HL-60/S4 (cell line): ENCODE data around the gene FKBP1B.
"Not testable (repeated sequence)": the region's sequence is repeated elsewhere in the genome, so short reads cannot be mapped to it uniquely, and the experiment has no call there.

Experiments used
- in situ Hi-C: fragments of 300-500 bp; cut with MboI; formaldehyde crosslinking; loops from 2 replicates; pipeline ENCODE4 v1.14.3; 2022; ENCODE audit warnings: low sequenced_read_pairs

The FKBP1B gene

DNA sequence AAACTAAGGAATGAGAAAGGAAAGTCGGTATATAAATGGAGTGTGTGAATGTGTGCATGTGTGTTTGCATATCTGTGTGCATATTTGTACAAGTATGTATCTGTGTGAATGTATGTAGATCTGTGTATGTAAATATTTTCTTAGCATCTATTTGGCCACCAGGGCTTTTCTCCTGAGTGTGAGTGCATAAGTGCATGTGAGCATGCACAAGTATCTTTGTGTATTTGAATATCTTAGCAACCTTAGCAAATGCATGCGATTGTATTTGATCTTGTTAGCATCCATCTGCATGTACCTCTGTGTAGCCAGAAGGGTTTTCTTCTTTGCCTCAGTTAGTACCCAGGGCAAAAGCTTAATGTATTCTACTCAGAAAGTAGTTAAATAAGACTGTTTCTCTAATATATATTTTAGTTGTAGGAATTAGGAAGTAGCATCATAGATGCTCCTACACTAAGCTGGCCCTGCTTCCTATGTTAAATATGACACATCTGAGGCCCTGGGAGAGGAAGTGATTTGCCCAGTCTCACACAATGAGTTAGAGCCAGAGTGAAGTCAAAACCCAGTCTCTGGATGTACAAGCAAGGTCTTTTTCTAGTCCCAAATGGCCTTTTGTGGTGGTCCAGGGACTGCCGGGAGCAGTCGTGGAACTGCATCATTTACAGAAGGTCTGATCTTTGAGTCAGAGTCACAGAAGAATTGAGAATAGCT is 9.2 kb downstream of the FKBP1B start:
- in situ Hi-C loops = no loop called here

DNA sequence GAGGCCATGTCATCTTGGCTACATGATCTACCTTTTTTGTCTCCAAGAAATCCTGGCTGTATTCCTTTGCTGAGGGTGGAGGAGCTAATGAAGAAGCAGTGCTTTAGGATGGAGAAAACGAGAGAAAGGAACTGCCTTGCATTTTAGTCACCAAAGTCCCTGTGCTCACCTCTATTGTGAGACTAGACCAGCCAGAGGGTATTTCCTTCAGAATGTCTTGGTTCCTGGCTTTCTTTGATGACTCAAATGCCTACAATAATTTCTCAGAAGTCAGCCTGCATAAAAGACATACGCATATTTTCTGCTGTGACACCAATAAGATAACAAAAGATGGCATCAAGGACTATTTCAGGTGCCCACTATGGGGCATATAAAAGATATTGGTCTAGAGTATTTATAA is 15.8 kb downstream of the FKBP1B start:
- in situ Hi-C loops = no loop called here

DNA sequence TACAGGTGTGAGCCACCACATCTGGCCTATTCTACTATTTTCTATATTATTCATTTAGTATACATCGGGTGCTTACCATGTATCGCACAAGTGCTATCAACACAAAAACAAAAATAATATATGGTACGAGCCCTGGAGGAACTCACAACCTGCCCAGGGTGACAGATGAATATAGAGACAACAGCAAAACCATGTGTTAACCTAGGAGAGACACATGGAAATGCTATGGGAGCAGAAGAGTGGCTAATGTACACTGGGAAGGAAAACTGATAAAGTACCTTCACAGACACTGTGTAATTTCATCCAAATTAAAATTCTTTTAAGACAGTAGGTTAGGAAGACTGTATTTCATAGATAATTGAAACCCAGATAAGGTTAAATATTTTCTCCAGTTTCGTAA is 22.7 kb downstream of the FKBP1B start:
- in situ Hi-C loops = no loop called here

DNA sequence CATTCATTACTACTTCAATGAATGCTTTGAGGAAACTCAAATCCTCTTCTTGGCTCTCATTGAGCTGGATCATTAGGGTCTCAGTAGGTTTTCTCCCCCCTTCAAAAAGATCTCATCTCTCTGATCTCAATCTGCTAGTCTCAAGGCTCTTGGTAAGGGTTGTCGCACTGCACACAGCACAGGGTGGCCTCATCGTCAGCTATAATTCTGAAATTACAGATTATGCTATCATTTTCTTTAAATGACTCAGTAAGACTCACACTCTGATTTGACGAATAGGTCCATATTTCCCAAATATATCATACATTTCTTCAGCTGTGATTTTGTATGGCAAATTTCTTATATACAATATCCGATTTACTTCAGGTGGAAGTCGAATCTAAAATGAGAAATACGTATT is 24.3 kb downstream of the FKBP1B start:
- in situ Hi-C loops = no loop called here

DNA sequence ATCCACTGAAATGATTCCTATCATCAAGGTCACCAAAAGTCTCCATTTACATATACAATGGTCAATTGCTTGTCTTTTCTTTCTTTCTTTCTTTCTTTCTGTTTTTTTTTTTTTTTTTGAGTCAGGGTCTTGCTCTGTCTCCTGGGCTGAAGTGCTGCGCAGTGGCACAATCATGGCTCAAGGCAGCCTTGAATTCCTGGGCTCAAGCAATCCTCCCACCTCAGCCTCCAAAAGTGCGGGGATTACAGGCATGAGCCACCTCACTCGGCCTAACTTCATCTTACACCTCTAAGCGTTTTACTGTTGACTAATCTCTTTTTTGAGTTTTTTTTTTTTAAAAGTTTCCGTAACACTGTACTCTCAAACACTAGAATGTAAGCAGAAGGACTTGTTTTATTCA is 25.7 kb downstream of the FKBP1B start:
- in situ Hi-C loops = no loop called here

DNA sequence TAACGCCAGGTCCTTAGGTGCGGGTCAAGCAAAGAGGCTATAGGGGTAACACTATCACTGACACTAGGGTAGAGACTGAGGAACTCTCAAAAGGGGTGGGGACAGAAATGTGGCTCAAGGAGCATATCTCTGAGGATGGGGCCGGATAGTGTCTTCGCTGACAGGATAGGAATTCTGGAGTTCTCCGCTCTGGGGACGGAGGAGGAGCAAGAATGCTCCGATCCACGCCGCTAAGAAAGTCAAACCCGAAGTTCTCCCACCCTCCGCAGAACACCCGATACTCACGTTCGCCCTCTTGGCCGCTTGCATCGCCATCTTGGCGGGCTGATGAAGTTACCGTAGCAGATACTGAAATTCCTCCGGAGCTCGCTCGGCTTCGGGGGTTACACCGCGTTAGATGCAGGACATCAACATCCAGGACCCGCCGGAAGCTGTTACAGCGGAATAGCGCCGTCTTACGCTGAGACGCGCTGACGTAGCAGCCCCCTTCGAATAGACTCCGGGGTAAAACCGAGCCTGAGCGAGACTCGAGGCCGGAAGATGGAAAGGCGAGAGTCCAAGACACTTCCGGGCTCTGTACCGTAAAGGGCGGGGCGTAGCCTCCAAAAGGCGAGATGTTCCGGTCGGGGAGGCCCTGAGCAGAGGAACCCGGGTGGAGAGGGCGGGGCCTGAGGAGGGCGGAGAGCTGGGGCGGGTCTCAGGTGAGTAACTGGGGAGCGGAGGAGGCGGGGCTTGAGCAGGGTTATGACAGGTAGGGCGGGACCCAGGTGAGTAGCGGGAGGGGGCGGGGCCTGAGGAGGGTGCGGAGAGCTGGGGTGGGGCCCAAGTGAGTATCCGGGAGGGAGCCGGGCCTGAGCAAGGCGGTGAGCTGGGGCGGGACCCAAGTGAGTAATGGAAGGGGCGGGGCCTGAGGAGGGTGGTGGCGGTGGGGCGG is 26.6 kb downstream of the FKBP1B start, which contains the start of gene SF3B6:
SF3B6 (minus strand) TSS at position 412 of the 934 bp plus-strand sequence; CDS start at position 315, 97 bp downstream.
- in situ Hi-C loops = no loop called here

DNA sequence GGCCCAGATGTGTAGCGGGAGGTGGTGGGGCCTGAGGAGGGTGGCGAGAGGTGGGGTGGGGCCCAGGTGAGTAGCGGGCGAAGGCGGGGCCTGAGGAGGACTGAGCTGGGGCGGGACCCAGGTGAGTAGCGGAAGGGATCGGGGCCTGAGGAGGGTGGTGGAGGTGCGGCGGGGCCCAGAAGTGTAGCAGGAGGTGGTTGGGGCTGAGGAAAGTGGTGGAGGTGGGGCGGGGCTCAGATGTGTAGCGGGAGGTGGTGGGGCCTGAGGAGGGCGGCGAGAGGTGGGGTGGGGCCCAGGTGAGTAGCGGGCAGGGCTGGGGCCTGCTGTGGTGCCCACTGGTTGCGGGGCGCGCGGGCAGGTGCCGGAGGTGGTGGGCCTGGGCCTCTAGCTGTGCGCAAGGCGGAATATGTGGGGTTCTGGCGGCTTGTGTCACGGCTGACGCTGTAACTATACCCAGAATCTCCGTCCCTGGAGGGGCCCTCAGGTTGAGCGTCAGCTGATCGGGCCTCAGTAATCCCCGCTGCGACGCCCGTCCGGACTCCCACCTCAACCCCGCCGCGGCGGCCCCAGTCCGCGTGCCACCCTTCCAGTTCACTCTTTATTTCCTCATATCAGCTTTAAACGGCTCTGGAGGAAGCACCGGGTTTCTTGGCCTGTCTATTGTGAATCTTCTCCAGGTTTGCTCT is 27.5 kb downstream of the FKBP1B start:
- in situ Hi-C loops = no loop called here

DNA sequence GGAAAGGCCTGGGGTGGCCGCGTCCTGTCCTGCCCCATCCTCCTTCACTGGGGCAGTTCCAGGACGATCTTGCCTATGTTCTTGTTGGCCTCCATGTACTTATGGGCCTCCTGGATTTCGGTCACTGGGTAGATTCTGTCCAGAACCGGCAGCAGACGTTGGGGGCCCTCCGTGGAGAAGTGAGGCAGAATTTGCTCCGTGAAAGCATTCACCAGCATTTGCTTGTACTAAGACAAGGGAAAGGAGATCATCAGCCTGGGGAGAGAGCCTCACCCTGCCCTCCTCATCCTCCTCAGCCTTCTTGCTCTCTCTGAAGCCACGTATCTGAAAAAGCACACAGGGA is 28.0 kb downstream of the FKBP1B start:
- in situ Hi-C loops = no loop called here

DNA sequence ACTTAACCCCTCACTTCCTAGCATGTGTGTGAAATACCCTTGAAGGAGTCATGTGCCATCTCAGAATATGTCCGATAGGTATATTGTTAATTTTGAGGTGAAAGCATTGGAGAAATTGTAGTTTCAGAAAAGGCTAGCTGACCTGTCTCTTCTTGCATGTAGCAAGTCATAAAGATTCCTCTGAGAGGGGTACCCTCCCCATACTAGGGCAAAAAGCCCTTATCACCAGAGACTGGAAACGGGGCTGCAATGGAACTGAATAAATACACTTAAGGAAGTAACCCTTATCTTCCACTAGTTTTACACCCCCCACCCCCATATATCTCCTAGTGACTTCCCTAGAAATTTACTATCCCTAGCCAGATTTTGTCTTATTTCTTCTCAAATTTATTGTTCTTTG is 28.3 kb downstream of the FKBP1B start:
- in situ Hi-C loops = no loop called here

DNA sequence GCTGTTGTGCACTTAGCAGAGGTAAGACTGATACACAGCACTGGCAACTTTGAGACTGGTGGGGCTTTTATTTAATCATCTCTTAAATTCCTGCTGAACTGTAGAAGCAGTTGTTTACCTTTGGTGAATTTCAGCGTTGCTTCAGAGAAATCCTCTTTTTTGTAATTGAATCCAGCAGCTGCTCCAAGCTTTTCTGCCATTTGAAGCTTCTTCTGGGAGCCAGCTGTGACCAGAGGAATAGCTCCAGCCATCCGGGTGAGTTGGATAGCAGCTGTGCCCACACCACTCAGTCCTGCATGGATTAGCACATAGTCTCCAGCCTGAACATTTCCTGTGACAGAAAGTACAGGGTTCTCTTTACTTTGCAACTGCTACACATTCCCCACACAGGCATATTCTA is 31.2 kb downstream of the FKBP1B start:
- in situ Hi-C loops = no loop called here

DNA sequence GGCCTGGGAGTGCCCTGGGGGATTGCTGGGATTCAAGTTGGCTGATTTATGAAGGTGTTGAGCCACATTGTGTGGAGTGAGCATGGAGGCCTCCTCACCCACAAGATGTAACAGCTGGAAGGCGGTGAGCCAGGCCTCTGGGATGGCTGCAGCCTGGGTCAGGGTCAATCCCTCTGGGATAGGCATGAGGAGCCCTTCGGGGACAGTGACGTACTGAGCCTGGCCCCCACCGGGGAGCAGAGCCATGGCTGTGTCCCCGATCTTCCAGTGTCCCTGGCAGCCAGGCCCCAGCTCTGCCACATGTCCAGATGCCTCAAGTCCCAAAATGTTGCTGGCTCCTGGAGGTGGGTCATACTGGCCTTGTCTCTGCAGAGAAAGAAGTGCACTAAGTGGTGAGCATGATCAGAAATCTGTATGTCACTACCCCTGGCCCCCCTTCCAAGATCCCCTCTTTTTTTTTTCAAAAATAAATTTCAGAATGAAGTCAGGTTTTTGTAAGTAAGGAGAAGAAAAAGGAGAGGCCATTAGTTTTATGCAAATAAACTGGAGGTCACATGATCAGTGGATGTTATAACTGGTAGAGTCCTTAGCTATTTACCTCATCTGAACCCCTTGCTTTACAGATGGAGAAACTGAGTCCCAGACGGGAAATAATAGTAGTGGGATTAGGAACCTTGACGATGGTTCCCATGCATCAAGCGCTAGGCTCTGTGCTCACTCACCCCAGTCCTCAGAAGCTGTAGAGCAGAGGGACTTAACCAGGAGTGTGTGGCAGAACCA is 33.4 kb downstream of the FKBP1B start:
- in situ Hi-C loops = no loop called here

DNA sequence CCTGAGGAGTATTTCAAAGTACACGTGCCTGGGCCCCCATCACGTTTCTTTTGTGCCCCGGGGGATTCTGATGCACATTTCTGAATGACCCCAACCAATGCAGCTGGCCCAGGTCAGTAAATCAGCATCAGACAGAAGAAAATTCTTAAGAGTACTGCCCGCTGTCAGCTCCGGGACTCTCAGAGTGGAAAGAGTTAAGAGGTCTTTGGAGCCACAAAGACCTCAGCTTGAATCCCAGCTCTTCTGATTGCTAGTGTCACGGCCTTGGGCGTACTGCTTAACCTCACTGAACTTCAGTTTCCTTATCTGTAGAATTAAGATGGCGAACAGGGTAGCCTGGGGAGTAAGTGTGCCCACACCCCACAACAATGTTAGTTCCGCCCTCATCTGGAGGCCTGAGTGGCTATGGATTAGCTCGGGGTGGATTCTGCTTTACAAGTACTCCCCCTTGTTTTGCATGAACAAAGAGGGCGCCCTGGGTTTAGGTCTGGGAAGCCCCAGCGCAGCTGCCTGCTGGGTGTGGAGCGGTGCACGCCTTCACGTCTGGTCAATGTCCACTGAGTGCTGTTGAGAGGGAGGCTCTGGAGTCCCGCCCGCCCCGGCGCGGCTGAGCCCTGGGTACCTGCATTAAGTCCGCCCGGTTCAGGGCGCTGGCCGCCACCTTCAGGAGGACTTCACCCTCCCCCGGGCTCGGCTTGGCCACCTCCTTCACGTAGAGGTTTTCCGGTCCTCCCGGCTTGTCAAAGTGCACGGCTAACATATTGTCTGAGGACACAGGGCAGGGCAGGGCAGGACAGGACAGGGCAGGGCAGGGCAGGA is 34.2 kb downstream of the FKBP1B start:
- in situ Hi-C loops = no loop called here

DNA sequence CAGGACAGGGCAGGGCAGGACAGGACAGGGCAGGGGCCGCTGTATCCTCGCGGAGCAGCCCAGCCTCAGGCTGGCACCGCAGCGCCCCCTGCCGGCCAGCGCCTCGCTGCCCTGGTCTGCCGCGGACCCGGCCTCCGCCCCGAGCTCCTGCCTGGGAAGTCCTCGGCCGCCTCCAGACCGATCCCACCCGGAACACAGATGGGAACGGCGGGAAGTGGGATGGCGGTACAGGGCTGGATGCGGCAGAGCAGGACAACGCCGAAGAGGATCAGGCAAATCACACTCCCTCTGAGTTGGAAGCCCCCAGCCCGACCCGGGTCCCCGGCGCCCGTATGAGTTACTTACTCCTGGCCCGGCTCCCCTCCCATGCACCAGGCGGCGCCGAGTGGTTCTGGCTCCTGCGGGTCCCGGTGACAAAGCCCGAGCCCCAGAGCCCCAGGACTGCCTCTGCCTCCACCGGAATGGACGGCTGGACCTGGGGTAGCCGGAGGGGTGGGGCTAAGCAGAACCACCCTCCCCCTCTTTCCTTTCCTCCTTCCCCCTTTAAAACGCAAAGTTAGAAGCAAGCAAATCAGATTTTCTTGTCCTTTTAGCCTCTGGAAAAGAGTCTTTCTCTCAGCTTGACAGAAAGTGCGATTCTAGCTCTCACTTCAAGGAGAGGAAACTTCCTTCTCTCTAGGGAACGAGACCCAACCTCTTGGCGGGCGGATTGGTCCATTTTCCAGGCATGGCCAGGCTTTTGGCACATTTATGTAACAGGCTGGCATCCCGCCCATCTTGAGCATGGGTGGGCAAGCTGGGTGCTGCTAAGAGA is 35.1 kb downstream of the FKBP1B start, which contains the start of gene TP53I3:
TP53I3 (minus strand) TSS at position 449 of the 814 bp plus-strand sequence. CDS start 508 bp downstream, outside the sequence.
- in situ Hi-C loops = no loop called here

DNA sequence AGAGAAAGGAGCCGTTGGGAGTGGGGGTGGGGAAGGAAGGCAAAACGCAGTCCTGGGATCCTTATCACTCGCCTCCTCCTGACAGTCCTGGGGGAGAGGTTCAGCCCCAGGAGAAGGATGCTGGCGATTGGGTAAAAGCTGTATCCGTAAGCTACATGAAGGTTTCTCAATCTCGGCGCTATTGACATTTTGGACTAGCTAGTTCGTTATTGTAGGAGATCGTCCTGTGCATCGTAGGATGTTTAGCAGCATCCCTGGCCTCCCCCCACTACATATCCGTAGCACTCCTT is 35.6 kb downstream of the FKBP1B start:
- in situ Hi-C loops = no loop called here

DNA sequence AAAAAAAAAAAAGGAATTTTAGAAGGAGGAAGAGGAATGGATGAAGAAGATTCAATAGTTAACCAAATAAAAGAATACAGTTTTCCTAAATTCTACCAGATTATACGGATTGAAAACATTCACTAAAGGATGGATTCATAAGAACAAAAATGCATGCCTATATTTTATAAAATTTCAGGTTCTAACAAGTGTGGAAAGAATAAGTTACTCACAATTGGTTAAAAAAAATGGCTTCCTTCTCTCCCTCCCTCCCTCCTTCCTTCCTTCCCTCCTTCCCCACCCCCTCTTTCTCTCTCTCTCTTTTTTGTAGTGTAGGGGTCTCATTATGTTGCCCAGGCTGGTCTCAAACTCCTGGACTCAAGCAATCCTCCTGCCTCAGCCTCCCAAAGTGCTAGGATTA is 36.7 kb downstream of the FKBP1B start:
- in situ Hi-C loops = no loop called here

DNA sequence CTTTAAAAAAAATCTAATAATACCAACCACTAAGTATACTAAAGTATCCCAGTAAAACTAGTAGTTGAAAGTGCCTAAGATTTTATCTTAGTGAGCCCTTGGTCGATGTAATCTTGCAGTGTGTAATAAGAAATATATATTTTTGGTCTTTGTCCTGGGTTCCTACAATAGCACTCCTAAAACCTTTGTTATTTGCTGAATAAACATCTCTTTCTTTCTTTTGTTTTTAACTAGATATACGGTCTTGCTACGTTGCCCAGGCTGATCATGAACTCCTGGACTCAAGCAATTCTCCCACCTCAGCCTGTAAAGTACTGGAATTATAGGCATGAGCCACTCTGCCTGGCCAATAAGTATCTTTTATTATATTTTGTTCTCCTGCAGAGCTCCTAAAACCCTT is 37.5 kb downstream of the FKBP1B start:
- in situ Hi-C loops = no loop called here

DNA sequence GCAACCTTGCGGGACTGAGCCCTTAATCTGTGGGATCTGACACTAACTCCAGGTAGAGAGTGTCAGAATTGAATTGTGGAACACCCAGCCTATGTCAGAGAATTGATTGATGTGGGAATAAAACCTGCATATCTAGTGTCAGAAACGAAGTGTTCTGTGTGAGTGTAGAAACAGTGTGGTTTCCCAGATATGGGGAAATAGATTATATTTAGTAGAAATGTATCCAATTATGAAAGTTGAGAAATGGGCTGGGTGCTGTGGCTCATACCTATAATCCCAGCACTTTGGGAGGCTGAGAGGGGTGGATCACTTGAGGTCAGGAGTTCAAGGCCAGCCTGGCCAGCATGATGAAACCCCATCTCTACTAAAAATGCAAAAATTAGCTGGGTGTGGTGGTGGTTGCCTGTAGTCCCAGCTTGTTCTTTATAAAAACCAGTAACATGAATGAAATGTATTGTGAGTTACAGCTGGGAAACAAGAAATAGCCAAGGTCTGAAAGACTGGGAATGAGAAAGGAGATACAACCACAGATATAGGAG is 39.3 kb downstream of the FKBP1B start:
- in situ Hi-C loops = no loop called here

DNA sequence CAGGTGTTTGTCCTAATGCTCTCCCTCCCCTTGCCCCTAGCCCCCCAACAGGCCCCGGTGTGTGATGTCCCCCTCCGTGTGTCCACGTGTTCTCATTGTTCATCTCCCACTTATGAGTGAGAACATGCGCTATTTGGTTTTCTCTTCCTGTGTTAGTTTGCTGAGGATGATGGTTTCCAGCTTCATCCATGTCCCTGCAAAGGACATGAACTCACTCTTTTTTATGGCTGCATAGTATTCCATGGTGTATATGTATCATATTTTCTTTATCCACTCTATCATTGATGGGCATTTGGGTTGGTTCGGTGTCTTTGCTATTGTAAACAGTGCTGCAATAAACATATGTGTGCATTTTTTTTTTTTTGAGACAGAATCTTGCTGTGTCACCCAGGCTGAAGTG is 43.7 kb downstream of the FKBP1B start:
- in situ Hi-C loops = not testable (repeated sequence)

DNA sequence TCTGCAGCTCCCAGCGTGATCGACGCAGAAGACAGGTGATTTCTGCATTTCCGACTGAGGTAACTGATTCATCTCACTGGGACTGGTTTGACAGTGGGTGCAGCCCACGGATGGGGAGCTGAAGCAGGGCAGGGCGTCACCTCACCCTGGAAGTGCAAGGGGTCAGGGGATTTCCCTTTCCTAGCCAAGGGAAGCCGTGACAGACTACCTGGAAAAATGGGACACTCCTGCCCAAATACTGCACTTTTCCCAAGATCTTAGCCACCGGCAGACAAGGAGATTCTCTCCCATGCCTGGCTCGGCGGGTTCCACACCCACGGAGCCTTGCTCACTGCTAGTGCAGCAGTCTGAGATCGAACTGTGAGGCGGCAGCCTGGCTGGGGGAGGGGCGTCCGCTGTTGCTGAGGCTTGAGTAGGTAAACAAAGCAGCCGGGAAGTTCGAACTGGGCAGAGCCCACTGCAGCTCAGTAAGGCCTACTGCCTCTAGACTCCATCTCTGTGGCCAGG is 45.7 kb downstream of the FKBP1B start:
- in situ Hi-C loops = not testable (repeated sequence)
